Measurements from ENCODE around the gene USP35.

Gene USP35

DNA sequence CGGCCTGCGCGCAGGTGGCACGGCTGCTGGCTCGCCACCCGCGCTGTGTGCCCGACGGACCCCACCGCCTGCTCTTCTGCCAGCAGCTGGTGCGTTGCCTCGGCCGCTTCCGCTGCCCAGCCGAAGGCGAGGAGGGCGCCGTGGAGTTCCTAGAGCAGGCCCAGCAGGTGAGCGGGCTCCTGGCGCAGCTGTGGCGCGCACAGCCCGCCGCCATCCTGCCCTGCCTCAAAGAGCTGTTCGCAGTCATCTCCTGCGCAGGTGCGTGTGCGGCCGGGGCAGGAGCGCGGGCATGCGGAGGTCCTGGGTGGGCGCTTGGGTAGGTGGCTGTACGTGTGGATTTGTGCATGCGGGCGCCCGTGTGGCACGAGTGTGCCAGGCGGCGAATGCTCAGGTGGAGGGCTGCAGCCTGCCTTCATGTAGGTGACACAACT is 8.0 kb downstream of the USP35 start:
- no peak for DNase-seq (ENCODE audit: low read depth in 2 of 2)

DNA sequence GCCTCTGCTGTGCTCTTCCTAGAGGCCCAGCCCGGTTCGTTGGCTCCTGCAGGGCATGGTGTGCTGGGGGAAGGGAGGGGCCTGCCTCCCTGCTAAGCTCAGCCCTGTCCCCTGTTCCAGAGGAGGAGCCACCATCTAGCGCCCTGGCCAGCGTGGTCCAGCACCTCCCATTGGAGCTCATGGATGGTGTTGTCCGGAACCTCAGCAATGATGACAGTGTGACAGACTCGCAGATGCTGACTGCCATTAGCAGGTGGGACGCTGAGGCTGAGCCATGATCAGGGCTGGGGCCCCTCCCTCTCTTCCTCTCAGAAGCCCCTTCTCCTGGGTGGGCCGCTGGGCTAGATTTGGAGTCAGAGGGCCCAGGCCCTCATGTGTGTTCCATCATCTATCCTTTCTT is 9.1 kb downstream of the USP35 start:
- no peak for DNase-seq (ENCODE audit: low read depth in 2 of 2)

DNA sequence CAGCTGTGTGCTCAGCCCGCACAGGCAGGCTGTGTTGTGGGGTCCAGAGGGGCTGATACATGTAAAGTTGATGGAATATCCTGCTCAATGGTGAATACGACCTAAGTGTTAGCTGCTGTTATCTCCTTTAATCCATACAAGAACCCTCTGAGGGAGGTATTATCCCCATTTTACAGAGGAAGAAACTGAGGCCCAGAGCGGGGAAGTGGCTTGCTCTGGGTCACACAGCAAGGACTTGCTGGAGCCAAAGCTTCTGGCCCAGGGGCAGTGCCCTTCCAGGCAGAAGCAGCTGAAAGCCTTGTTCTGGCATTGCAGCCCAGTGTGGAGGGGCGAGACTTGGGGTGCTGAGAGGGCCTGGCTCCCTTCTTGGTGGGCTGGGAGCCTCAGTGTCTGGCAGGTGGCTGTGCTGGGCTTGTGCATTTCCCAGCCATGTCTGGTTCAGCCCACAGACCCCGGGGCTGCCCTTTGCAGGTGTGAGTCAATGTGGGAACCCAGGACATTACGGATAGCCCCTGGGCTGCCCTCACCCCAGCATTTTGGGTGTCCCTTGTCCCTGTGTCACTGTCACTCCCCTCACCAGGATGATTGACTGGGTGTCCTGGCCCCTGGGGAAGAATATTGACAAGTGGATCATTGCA is 10.4 kb downstream of the USP35 start:
- no peak for DNase-seq (ENCODE audit: low read depth in 2 of 2)

- DNase-seq (ENCODE audit: low read depth in 2 of 2): no peak
These were observed 10.9 kb downstream of the USP35 start for GRCh38 chr11:78199653-78200015.

DNA sequence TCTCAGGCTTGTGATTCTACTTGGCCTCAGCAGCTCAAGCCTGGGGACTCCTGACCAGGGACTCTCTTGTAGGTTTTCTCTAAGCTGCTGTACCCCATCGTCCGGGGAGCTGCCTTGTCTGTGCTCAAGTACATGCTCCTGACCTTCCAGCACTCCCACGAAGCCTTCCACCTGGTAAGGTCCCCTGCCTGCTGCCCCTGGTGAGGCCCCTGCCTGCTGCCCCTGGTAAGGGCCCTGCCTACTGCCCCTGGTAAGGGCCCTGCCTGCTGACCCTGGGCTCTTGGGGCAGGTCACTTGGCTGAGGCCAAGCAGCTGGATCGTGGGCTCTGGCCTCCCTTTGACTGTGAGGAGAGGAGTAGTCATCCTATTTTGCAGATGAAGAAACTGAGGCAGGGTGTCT is 11.3 kb downstream of the USP35 start:
- DNase-seq (ENCODE audit: low read depth in 2 of 2): no peak

GRCh38 chr11:78200553-78200952 is 11.8 kb downstream of the USP35 start:
- no peak for DNase-seq (ENCODE audit: low read depth in 2 of 2)

DNA sequence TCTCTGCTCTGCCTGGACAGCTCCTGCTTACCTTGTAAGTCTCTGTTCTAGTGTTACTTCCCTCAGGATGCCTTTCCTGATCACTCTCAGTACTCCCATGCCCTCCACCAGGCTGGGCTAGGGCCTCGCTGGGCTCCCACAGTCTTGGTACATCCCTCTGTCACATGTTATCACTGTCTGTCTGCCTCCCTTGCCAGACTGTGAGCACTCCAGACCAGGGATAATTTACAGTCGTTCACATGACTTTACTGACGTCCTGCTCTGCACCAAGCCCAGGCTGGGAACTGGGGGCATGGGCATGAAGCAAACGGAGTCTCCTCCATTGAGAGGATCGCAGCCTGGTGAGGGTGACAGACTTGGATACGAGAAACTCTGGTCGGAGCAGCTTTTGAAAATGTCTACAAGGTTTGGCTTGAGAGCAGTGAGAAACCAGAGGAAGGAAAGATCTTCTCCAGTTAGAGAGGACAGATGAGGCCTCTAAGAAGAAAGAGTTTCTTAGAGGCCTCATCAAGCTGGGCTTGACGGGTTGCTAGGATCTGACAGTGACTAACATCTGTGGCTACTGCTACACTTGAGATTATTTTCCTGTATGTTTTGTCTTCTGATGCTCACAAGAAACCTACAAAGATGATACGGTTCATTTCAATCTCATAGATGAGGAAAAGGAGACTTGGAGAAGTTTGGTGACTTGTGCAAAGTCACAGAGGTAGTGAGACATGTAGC is 12.5 kb downstream of the USP35 start:
- no peak for DNase-seq (ENCODE audit: low read depth in 2 of 2)

- no peak for DNase-seq (ENCODE audit: low read depth in 2 of 2)
These were observed 14.0 kb downstream of the USP35 start for GRCh38 chr11:78202733-78203167.

DNA sequence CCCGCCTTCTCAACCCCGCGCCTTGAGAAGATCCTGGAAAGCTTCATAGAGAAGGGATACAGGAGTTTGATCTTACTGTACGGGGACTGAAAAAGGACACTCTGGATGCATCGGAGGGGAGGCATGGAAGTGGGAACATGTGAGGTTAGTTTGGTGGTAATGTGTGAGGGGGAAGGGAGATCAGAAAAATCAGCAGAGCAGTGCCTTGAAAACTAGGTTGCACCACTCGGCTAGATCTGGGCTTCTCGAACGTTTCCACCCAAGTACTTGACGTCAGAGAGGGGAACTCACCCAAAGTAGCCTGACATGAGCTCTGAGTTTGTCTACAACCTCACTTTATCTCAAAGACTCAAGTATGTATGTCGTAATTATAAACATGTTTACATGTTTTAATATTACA is 14.5 kb downstream of the USP35 start:
- DNase-seq (ENCODE audit: low read depth in 2 of 2): no peak

GRCh38 chr11:78205256-78205655 is 16.5 kb downstream of the USP35 start:
- no peak for DNase-seq (ENCODE audit: low read depth in 2 of 2)

GRCh38 chr11:78205691-78206090 is 17.0 kb downstream of the USP35 start:
- no peak for DNase-seq (ENCODE audit: low read depth in 2 of 2)

- DNase-seq (ENCODE audit: low read depth in 2 of 2): no peak
These were observed 19.0 kb downstream of the USP35 start for GRCh38 chr11:78207532-78208256.

- DNase-seq (ENCODE audit: low read depth in 2 of 2): no peak
These were observed 19.8 kb downstream of the USP35 start for GRCh38 chr11:78208257-78209165.

GRCh38 chr11:78209478-78209877 is 20.8 kb downstream of the USP35 start:
- no peak for DNase-seq (ENCODE audit: low read depth in 2 of 2)

- no peak for DNase-seq (ENCODE audit: low read depth in 2 of 2)
These were observed 21.4 kb downstream of the USP35 start for GRCh38 chr11:78210000-78210608.

- no peak for DNase-seq (ENCODE audit: low read depth in 2 of 2)
These were observed 22.8 kb downstream of the USP35 start for GRCh38 chr11:78211565-78211964.

DNA sequence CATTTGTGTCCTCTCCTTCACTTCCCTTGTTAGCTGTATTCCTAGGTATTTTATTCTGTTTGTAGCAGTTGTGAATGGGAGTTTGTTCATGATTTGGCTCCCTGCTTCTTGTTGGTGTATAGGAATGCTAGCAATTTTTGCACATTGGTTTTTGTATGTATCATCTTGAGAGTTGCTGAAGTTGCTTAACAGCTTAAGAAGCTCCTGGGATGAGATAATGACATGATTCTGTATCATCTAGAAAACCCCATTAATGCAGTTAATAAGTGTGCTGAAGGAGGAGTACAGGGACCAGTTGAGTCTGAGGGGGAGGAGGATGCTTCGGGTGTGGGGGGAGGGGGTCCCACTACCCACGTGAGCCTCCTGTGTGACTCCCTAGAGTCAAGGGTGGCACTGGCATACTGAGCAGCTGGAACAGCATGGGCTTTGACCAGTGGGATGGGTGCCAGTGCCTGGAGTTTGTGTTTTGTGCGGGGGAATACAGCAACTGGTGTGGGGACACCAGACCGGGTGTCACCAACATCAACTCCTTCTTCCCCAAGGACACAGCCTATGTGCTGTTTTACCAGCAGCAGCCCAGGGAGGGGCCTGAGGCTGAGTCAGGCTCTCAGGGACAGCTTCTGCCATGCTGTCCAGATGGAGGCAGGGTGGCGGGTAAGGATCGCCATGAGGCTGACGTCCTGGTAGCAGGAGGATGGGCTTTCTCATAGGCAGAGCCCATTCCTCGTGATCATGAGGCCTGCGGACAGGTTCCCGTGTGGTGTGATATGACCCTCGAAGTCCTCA is 24.1 kb downstream of the USP35 start:
- no peak for DNase-seq (ENCODE audit: low read depth in 2 of 2)

GRCh38 chr11:78213526-78214330 is 25.0 kb downstream of the USP35 start:
- DNase-seq (ENCODE audit: low read depth in 2 of 2): no peak

GRCh38 chr11:78214331-78215194 is 25.8 kb downstream of the USP35 start:
- DNase-seq (ENCODE audit: low read depth in 2 of 2): no peak
